ENCODE data around the gene CTDSP1.

CTDSP1 gene

GRCh38 chr2:218423584-218423983, 23.9 kb downstream of the CTDSP1 start:
- Histone ChIP-seq H2AFZ (ENCODE audit: low read depth, low read length) (no peak overlapping the region), H3K9me3 (ENCODE audit: insufficient read depth, low read length, severe bottlenecking) (no peaks in the 10 kb centered on the region), H3K27ac (ENCODE audit: low read length) (no peak overlapping the region), H4K20me1 (ENCODE audit: insufficient read depth, low read length) (no peaks in the 10 kb centered on the region), H3K27me3 (ENCODE audit: insufficient read depth, low read length, poor library complexity) (no peaks in the 10 kb centered on the region), H3K79me2 (ENCODE audit: insufficient read depth, low read length) (no peaks in the 10 kb centered on the region), H3K4me2 (ENCODE audit: insufficient read depth, low read length) (no peak overlapping the region), H3K36me3 (ENCODE audit: insufficient read depth, low read length) (no peaks in the 10 kb centered on the region), H3K4me1 (ENCODE audit: insufficient read depth, low read length) (no peaks in the 10 kb centered on the region), H3K9ac (ENCODE audit: low read depth, low read length) (no peak overlapping the region), H3K4me3 (ENCODE audit: low read depth in 1 of 2, low read length in 2 of 2) (no peak overlapping the region)
- DNase-seq: no peak
- TF ChIP-seq EZH2 (IDR thresholded peaks at IDR 0.05; ENCODE audit: borderline replicate concordance, low read depth, low read length, severe bottlenecking) (no peak), CTCF (IDR thresholded peaks at IDR 0.05; ENCODE audit: borderline replicate concordance, extremely low read depth, low read length, poor library complexity, severe bottlenecking) (no peak)
- ATAC-seq (ENCODE audit: insufficient read depth, low read depth): no peak

GRCh38 chr2:218425531-218425930, 25.9 kb downstream of the CTDSP1 start:
- Histone ChIP-seq H3K9me3 (ENCODE audit: insufficient read depth, low read length, severe bottlenecking) (no peaks in the 10 kb centered on the region), H3K27ac (ENCODE audit: low read length) (no peak overlapping the region), H3K4me3 (ENCODE audit: low read depth in 1 of 2, low read length in 2 of 2) (no peak overlapping the region), H3K9ac (ENCODE audit: low read depth, low read length) (no peak overlapping the region), H3K36me3 (ENCODE audit: insufficient read depth, low read length) (no peaks in the 10 kb centered on the region), H2AFZ (ENCODE audit: low read depth, low read length) (no peak overlapping the region), H4K20me1 (ENCODE audit: insufficient read depth, low read length) (no peaks in the 10 kb centered on the region; the same call in 1 of the 2 replicates), H3K4me1 (ENCODE audit: insufficient read depth, low read length) (no peaks in the 10 kb centered on the region), H3K27me3 (ENCODE audit: insufficient read depth, low read length, poor library complexity) (no peaks in the 10 kb centered on the region), H3K4me2 (ENCODE audit: insufficient read depth, low read length) (no peak overlapping the region), H3K79me2 (ENCODE audit: insufficient read depth, low read length) (no peaks in the 10 kb centered on the region)
- DNase-seq (no peak), ATAC-seq (ENCODE audit: insufficient read depth, low read depth) (no peak)
- TF ChIP-seq CTCF (IDR thresholded peaks at IDR 0.05; ENCODE audit: borderline replicate concordance, extremely low read depth, low read length, poor library complexity, severe bottlenecking) (no peak), EZH2 (IDR thresholded peaks at IDR 0.05; ENCODE audit: borderline replicate concordance, low read depth, low read length, severe bottlenecking) (no peak)

GRCh38 chr2:218427741-218428140, 28.1 kb downstream of the CTDSP1 start:
- no peaks in the 10 kb centered on the region for H3K9me3 ChIP-seq (ENCODE audit: insufficient read depth, low read length, severe bottlenecking)
- no peaks in the 10 kb centered on the region for H3K4me1 ChIP-seq (ENCODE audit: insufficient read depth, low read length)
- no peaks in the 10 kb centered on the region for H3K27me3 ChIP-seq (ENCODE audit: insufficient read depth, low read length, poor library complexity)
- no peak for TF ChIP-seq CTCF (IDR thresholded peaks at IDR 0.05; ENCODE audit: borderline replicate concordance, extremely low read depth, low read length, poor library complexity, severe bottlenecking)
- no peak for TF ChIP-seq EZH2 (IDR thresholded peaks at IDR 0.05; ENCODE audit: borderline replicate concordance, low read depth, low read length, severe bottlenecking)
- ATAC-seq (ENCODE audit: insufficient read depth, low read depth) (no peak), DNase-seq (no peak)
- no peaks in the 10 kb centered on the region for H3K36me3 ChIP-seq (ENCODE audit: insufficient read depth, low read length)
- no peak overlapping the region for H3K4me3 ChIP-seq (ENCODE audit: low read depth in 1 of 2, low read length in 2 of 2)
- H4K20me1 ChIP-seq (ENCODE audit: insufficient read depth, low read length): no peaks in the 10 kb centered on the region; the same call in 1 of the 2 replicates
- H3K79me2 ChIP-seq (ENCODE audit: insufficient read depth, low read length): no peaks in the 10 kb centered on the region
- H2AFZ ChIP-seq (ENCODE audit: low read depth, low read length): no peak overlapping the region
- H3K27ac ChIP-seq (ENCODE audit: low read length): no peak overlapping the region
- H3K9ac ChIP-seq (ENCODE audit: low read depth, low read length): no peak overlapping the region
- no peak overlapping the region for H3K4me2 ChIP-seq (ENCODE audit: insufficient read depth, low read length)

Data from DND-41 (cell line).